Body of pancreas (tissue), 4 donors: ENCODE measurements around the gene E2F2. TPM values are rescaled to one million over a fixed set of nuclear protein-coding genes. Genes with fewer than 3 reads are reported as not detected.
A peak's percentile ranks its signal among the peaks of the same experiment; 100 is the strongest.

Source experiments
- ATAC-seq: fragments of 150-250 bp; one replicate; pipeline ENCODE4 v1.9.1; 2016
- DNase-seq, 4 donors: peaks; one replicate each; pipeline ENCODE4 v3.0.0-alpha.2; 2019
- H3K27ac ChIP-seq, 4 donors: fragments of 200-600 bp; sonication (generic); 1 replicate in 3 of 4; 2 replicates in 1 of 4; pipeline versions ENCODE4 v1.5.1 to v1.6.1; 2016 to 2019; ENCODE audit warnings: mild to moderate bottlenecking in 1 of 4, mixed read lengths in 1 of 4, moderate library complexity in 1 of 4
- H3K27me3 ChIP-seq, 2 donors: fragments of 200-600 bp; sonication (generic); one replicate each; pipeline ENCODE4 v1.6.0; 2016; ENCODE audit warnings: mild to moderate bottlenecking in 1 of 2
- H3K36me3 ChIP-seq, 2 donors: fragments of 200-600 bp; sonication (generic); replicated peaks in 1 of 2; 2 replicates each; pipeline ENCODE4 v1.5.1; 2016; ENCODE audit warnings: low read depth in 2 of 2; ENCODE audit not compliant: insufficient read depth in 1 of 2
- H3K4me1 ChIP-seq: fragments of 200-600 bp; sonication (generic); one replicate; pipeline ENCODE4 v1.6.0; 2016
- H3K4me3 ChIP-seq, 2 donors: fragments of 200-600 bp; sonication (generic); 1 replicate in 1 of 2; 2 replicates in 1 of 2; pipeline ENCODE4 v1.5.1; 2016 to 2019
- H3K9me3 ChIP-seq, 3 donors: fragments of 200-600 bp; sonication (generic); 1 replicate in 2 of 3; 2 replicates in 1 of 3; pipeline ENCODE4 v1.5.1; 2016
- CTCF ChIP-seq, 7 experiments: fragments of 450-650 bp in 4 of 7; fragments of 200-600 bp in 3 of 7; sonication (generic) in 3 of 7; IDR thresholded peaks; one replicate each; pipeline ENCODE4 v1.5.1; 2016 to 2019; ENCODE audit warnings: antibody characterized with exemption in 7 of 7
- POLR2A ChIP-seq, 3 donors: fragments of 450-650 bp; IDR thresholded peaks; one replicate each; pipeline ENCODE4 v1.6.1; 2016; ENCODE audit warnings: antibody characterized with exemption in 3 of 3, mild to moderate bottlenecking in 2 of 3
- WGBS, 2 donors: methylation state at CpG; one replicate each; pipeline ENCODE4 v1.1.5; 2017; 5-methylcytosine and 5-hydroxymethylcytosine counted together
- intact Hi-C: fragments of 100-400 bp; cut with DNase I; formaldehyde crosslinking; loops from one replicate; pipeline ENCODE4 v1.15.1; 2023
- total RNA-seq, 2 donors: library from RNA; depleted of rRNA; stranded (reverse); fragments of >200 nt; gene quantifications; one replicate each; pipeline ENCODE4 v1.1.0, GENCODE V29; 2016

Gene E2F2
- total RNA-seq, 2 donors from 2014 or later: under 0.01 TPM; not detected in 1

GRCh38 chr1:23539698-23540266 lies 8.7 kb upstream of the E2F2 start:
- peak; percentile 88 to 91 (median 90) for DNase-seq
- no peaks in the 10 kb centered on the region for H3K9me3 ChIP-seq
- WGBS, 2 donors: 3% methylated on average over 12 to 16 of the region's 16 CpGs
- no peaks in the 10 kb centered on the region for H3K36me3 ChIP-seq
- H3K27ac ChIP-seq: no peak overlapping the region
- H3K4me3 ChIP-seq: no peak overlapping the region
- peak; percentile 89 for ATAC-seq
- no peaks in the 10 kb centered on the region for H3K27me3 ChIP-seq
- peaks cover 10% of the 10 kb centered on the region for H3K4me1 ChIP-seq
- intact Hi-C loops: loop anchor here (5.0 kb wide), 1 partner anchor 47 kb away; no protein-coding TSS in a partner anchor
- peak; percentile 78 to 96 (median 92) for TF ChIP-seq CTCF (IDR thresholded peaks at IDR 0.05)
- no peak for TF ChIP-seq POLR2A (IDR thresholded peaks at IDR 0.05)

GRCh38 chr1:23537296-23537973 lies 6.4 kb upstream of the E2F2 start:
- Histone ChIP-seq H3K9me3 (no peaks in the 10 kb centered on the region), H3K27me3 (no peaks in the 10 kb centered on the region), H3K4me1 (peaks cover 10% of the 10 kb centered on the region), H3K36me3 (no peaks in the 10 kb centered on the region), H3K4me3 (no peak overlapping the region), H3K27ac (no peak overlapping the region)
- no peak for DNase-seq
- whole genome bisulfite sequencing, 2 donors: 64 to 73% methylated on average over 9 of the region's 9 CpGs
- TF ChIP-seq CTCF (IDR thresholded peaks at IDR 0.05) (no peak), POLR2A (IDR thresholded peaks at IDR 0.05) (no peak)
- intact Hi-C loops: loop anchor here (5.0 kb wide), 1 partner anchor 45 kb away; no protein-coding TSS in a partner anchor
- no peak for ATAC-seq

GRCh38 chr1:23533246-23534023 lies 2.4 kb upstream of the E2F2 start:
- Histone ChIP-seq H3K9me3 (no peaks in the 10 kb centered on the region), H3K27me3 (no peaks in the 10 kb centered on the region), H3K36me3 (no peaks in the 10 kb centered on the region), H3K4me1 (peaks cover 22% of the 10 kb centered on the region), H3K4me3 (no peak overlapping the region), H3K27ac (no peak overlapping the region)
- WGBS, 2 donors: 82 to 91% methylated on average over 6 of the region's 6 CpGs
- intact Hi-C loops: no loop called here
- DNase-seq (peak in 1 of 4 donors; percentile 37), ATAC-seq (no peak)
- no peak for TF ChIP-seq POLR2A (IDR thresholded peaks at IDR 0.05)
- no peak for TF ChIP-seq CTCF (IDR thresholded peaks at IDR 0.05)

GRCh38 chr1:23531562-23532094 lies 595 bp upstream of the E2F2 start:
- Histone ChIP-seq H3K4me3 (no peak overlapping the region), H3K4me1 (peaks cover 31% of the 10 kb centered on the region), H3K36me3 (no peaks in the 10 kb centered on the region), H3K9me3 (no peaks in the 10 kb centered on the region), H3K27me3 (no peaks in the 10 kb centered on the region), H3K27ac (peak overlapping the region in 2 of 4 donors; percentile 2 to 22)
- DNase-seq (no peak), ATAC-seq (no peak)
- 31 to 38% methylated on average over 3 to 5 of the region's 5 CpGs for WGBS, 2 donors
- intact Hi-C loops: no loop called here
- TF ChIP-seq CTCF (IDR thresholded peaks at IDR 0.05) (no peak), POLR2A (IDR thresholded peaks at IDR 0.05) (no peak)
